Liver (tissue), 9 donors: ENCODE data around the gene ALX4. TPM values are rescaled to one million over a fixed set of nuclear protein-coding genes. Genes with fewer than 3 reads are reported as not detected.

Source experiments
- DNase-seq: peaks from one replicate; pipeline ENCODE4 v3.0.0-alpha.2; 2017; ENCODE audit warnings: low spot score
- H3K27ac ChIP-seq, 2 donors: one replicate each; pipeline ENCODE4 v1.7.0; 2013; ENCODE audit warnings: inconsistent platforms in 2 of 2, low read length in 2 of 2, control low read depth in 1 of 2, low read depth in 1 of 2, mild to moderate bottlenecking in 1 of 2
- H3K27me3 ChIP-seq, 4 donors: one replicate each; pipeline versions ENCODE4 v1.6.1 to v1.7.0; 2013; ENCODE audit warnings: low read length in 3 of 4, inconsistent platforms in 1 of 4, mild to moderate bottlenecking in 1 of 4, moderate library complexity in 1 of 4; ENCODE audit not compliant: control insufficient read depth in 4 of 4, insufficient read depth in 4 of 4
- H3K36me3 ChIP-seq, 4 donors: one replicate each; pipeline versions ENCODE4 v1.6.1 to v1.7.0; 2013; ENCODE audit warnings: low read length in 3 of 4, mild to moderate bottlenecking in 3 of 4, low read depth in 1 of 4, moderate library complexity in 1 of 4; ENCODE audit not compliant: control insufficient read depth in 4 of 4, insufficient read depth in 3 of 4
- H3K4me1 ChIP-seq, 4 donors: one replicate each; pipeline versions ENCODE4 v1.6.1 to v1.7.0; 2013; ENCODE audit warnings: low read length in 3 of 4, mild to moderate bottlenecking in 3 of 4, moderate library complexity in 1 of 4; ENCODE audit not compliant: control insufficient read depth in 4 of 4, insufficient read depth in 4 of 4
- H3K4me3 ChIP-seq, 3 donors: one replicate each; pipeline versions ENCODE4 v1.6.1 to v1.7.0; 2013; ENCODE audit warnings: low read length in 3 of 3, control low read depth in 1 of 3, low read depth in 1 of 3, mild to moderate bottlenecking in 1 of 3
- H3K9ac ChIP-seq, 2 donors: one replicate each; pipeline ENCODE4 v1.7.0; 2013; ENCODE audit warnings: low read length in 2 of 2, mild to moderate bottlenecking in 2 of 2, moderate library complexity in 2 of 2, control low read depth in 1 of 2, low read depth in 1 of 2
- H3K9me3 ChIP-seq, 4 donors: one replicate each; pipeline versions ENCODE4 v1.6.1 to v1.7.0; 2013; ENCODE audit warnings: low read length in 3 of 4; ENCODE audit not compliant: control insufficient read depth in 4 of 4
- EGR1 ChIP-seq, 2 donors: IDR thresholded peaks; 2 replicates each; pipeline ENCODE4 v1.6.1; 2016 to 2018; ENCODE audit warnings: antibody characterized with exemption in 2 of 2, low read depth in 2 of 2
- FOXA2 ChIP-seq: IDR thresholded peaks from 2 replicates; pipeline ENCODE4 v1.6.1; 2016; ENCODE audit warnings: antibody characterized with exemption
- JUND ChIP-seq, 2 donors: IDR thresholded peaks; 2 replicates each; pipeline ENCODE4 v1.6.1; 2016; ENCODE audit warnings: antibody characterized with exemption in 2 of 2
- NR2F2 ChIP-seq: IDR thresholded peaks from 2 replicates; pipeline ENCODE4 v1.6.1; 2016; ENCODE audit warnings: antibody characterized with exemption
- RAD21 ChIP-seq, 2 donors: IDR thresholded peaks; 2 replicates each; pipeline ENCODE4 v1.6.1; 2016; ENCODE audit warnings: antibody characterized with exemption in 2 of 2, mild to moderate bottlenecking in 2 of 2
- SP1 ChIP-seq: IDR thresholded peaks from 2 replicates; pipeline ENCODE4 v1.6.1; 2018; ENCODE audit warnings: antibody characterized with exemption, mild to moderate bottlenecking
- TAF1 ChIP-seq: conservative IDR thresholded peaks from 2 replicates; pipeline ENCODE4 v1.6.1; 2016; ENCODE audit warnings: antibody characterized with exemption, mild to moderate bottlenecking
- YY1 ChIP-seq: IDR thresholded peaks from 2 replicates; pipeline ENCODE4 v1.6.1; 2016; ENCODE audit warnings: antibody characterized with exemption, mild to moderate bottlenecking
- WGBS: extraction: QIAGEN DNeasy Blood & Tissue Kit; methylation state at CpG from one replicate; pipeline ENCODE4 v1.1.7; 2013; 5-methylcytosine and 5-hydroxymethylcytosine counted together
- polyA plus RNA-seq, 2 donors: library from polyadenylated mRNA; stranded (reverse) in 1 of 2; unstranded in 1 of 2; fragments of 200-250 nt in 1 of 2; fragments of >200 nt in 1 of 2; fragmentation: Nextera tagmentation in 1 of 2; extraction: Ambion mirVana in 1 of 2; gene quantifications; one replicate each; pipeline versions ENCODE4 v1.2.1 to v1.2.3, GENCODE V29; 2013 to 2015
- total RNA-seq, 2 donors: library from RNA; depleted of rRNA; stranded (reverse); fragments of >200 nt; gene quantifications; one replicate each; pipeline ENCODE4 v1.2.3, GENCODE V29; 2014
- TF ChIP-seq, protein P1 (sequence below): fragments of 150-350 bp; IDR thresholded peaks from 2 replicates; pipeline ENCODE4 v1.5.1; 2017; ENCODE audit warnings: improper control_type of control experiment, low read depth, low read length; ENCODE audit not compliant: missing input control
- TF ChIP-seq, protein P2 (sequence below): IDR thresholded peaks from 2 replicates; pipeline ENCODE4 v1.6.1; 2016; ENCODE audit warnings: antibody characterized with exemption
- TF ChIP-seq, protein P3 (sequence below): IDR thresholded peaks from 2 replicates; pipeline ENCODE4 v1.6.1; 2016; ENCODE audit warnings: antibody characterized with exemption
- TF ChIP-seq, protein P4 (sequence below): IDR thresholded peaks from 2 replicates; pipeline ENCODE4 v1.6.1; 2016; ENCODE audit warnings: antibody characterized with exemption, mild to moderate bottlenecking
- TF ChIP-seq, protein P5 (sequence below): IDR thresholded peaks from 2 replicates; pipeline ENCODE4 v1.6.1; 2016; ENCODE audit warnings: antibody characterized with exemption
- donor health status: healthy.
- donor health status: healthy.
- donor health status: healthy.
- donor health status: healthy.
- donor health status: healthy.

The ALX4 gene
- total and polyA plus RNA-seq, 4 donors: not detected

DNA sequence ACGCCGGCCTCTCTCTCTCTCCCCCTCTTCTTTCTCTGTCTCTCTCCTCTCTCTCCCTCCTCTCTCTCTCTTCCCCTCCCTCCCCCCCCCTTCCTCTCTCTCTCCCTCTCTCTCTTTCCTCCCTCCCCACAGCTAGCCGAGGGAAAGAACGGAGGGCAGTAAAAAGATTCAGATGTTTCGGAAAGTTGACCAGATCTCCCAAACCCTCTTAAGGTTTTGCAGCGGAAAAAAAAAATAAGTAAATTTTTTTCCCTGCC is 195 bp upstream of the ALX4 start (continued):
- TF ChIP-seq, protein P1, sequence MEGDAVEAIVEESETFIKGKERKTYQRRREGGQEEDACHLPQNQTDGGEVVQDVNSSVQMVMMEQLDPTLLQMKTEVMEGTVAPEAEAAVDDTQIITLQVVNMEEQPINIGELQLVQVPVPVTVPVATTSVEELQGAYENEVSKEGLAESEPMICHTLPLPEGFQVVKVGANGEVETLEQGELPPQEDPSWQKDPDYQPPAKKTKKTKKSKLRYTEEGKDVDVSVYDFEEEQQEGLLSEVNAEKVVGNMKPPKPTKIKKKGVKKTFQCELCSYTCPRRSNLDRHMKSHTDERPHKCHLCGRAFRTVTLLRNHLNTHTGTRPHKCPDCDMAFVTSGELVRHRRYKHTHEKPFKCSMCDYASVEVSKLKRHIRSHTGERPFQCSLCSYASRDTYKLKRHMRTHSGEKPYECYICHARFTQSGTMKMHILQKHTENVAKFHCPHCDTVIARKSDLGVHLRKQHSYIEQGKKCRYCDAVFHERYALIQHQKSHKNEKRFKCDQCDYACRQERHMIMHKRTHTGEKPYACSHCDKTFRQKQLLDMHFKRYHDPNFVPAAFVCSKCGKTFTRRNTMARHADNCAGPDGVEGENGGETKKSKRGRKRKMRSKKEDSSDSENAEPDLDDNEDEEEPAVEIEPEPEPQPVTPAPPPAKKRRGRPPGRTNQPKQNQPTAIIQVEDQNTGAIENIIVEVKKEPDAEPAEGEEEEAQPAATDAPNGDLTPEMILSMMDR: no peak
- no peak for TF ChIP-seq JUND (IDR thresholded peaks at IDR 0.05)
- TF ChIP-seq, protein P2, sequence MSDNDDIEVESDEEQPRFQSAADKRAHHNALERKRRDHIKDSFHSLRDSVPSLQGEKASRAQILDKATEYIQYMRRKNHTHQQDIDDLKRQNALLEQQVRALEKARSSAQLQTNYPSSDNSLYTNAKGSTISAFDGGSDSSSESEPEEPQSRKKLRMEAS: no peak

DNA sequence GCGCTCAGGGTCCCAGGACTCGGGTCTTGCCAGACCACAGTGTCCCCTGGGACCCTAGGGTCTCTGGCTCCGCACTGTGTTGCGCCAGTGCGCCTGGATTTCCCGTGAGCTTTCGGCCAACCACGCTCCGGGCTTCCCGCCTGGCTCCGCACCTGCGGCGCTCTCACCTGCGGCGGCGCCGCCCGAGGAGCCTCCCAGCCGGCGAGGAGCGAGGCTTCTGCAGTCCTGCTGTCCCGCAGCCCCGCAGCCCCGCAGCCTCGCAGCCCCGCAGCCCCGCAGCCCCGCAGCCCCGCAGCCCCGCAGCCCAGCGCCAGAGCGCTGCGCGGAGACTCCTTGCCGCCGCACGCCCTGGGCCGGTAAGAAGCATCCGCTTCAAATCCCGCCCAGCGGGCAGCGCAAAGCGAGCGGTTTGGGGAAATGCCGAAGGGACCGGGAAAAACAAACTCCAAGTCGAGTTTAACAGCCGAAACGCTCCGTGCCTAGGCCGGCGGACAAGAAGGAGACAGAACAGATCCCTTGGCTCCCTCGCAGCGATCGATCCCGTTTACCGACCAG is 939 bp downstream of the ALX4 start:
- no peak for TF ChIP-seq NR2F2
- TF ChIP-seq, protein P1: no peak
- no peak for TF ChIP-seq SP1
- TF ChIP-seq, protein P3, sequence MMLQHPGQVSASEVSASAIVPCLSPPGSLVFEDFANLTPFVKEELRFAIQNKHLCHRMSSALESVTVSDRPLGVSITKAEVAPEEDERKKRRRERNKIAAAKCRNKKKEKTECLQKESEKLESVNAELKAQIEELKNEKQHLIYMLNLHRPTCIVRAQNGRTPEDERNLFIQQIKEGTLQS: no peak
- no peak for TF ChIP-seq YY1
- no peak for TF ChIP-seq EGR1 (IDR thresholded peaks at IDR 0.05; ENCODE audit: low read depth in 2 of 2)
- TF ChIP-seq, protein P4, sequence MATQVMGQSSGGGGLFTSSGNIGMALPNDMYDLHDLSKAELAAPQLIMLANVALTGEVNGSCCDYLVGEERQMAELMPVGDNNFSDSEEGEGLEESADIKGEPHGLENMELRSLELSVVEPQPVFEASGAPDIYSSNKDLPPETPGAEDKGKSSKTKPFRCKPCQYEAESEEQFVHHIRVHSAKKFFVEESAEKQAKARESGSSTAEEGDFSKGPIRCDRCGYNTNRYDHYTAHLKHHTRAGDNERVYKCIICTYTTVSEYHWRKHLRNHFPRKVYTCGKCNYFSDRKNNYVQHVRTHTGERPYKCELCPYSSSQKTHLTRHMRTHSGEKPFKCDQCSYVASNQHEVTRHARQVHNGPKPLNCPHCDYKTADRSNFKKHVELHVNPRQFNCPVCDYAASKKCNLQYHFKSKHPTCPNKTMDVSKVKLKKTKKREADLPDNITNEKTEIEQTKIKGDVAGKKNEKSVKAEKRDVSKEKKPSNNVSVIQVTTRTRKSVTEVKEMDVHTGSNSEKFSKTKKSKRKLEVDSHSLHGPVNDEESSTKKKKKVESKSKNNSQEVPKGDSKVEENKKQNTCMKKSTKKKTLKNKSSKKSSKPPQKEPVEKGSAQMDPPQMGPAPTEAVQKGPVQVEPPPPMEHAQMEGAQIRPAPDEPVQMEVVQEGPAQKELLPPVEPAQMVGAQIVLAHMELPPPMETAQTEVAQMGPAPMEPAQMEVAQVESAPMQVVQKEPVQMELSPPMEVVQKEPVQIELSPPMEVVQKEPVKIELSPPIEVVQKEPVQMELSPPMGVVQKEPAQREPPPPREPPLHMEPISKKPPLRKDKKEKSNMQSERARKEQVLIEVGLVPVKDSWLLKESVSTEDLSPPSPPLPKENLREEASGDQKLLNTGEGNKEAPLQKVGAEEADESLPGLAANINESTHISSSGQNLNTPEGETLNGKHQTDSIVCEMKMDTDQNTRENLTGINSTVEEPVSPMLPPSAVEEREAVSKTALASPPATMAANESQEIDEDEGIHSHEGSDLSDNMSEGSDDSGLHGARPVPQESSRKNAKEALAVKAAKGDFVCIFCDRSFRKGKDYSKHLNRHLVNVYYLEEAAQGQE: no peak
- no peak for TF ChIP-seq RAD21 (IDR thresholded peaks at IDR 0.05)
- TF ChIP-seq JUND (IDR thresholded peaks at IDR 0.05): no peak
- TF ChIP-seq, protein P5, sequence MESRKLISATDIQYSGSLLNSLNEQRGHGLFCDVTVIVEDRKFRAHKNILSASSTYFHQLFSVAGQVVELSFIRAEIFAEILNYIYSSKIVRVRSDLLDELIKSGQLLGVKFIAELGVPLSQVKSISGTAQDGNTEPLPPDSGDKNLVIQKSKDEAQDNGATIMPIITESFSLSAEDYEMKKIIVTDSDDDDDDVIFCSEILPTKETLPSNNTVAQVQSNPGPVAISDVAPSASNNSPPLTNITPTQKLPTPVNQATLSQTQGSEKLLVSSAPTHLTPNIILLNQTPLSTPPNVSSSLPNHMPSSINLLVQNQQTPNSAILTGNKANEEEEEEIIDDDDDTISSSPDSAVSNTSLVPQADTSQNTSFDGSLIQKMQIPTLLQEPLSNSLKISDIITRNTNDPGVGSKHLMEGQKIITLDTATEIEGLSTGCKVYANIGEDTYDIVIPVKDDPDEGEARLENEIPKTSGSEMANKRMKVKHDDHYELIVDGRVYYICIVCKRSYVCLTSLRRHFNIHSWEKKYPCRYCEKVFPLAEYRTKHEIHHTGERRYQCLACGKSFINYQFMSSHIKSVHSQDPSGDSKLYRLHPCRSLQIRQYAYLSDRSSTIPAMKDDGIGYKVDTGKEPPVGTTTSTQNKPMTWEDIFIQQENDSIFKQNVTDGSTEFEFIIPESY: no peak
- no peak for TF ChIP-seq FOXA2
- TF ChIP-seq, protein P2: no peak
- TF ChIP-seq TAF1: no peak
- peak overlapping the region in 1 of 3 donors; percentile 31 for H3K4me3 ChIP-seq
- no peak overlapping the region for H3K27ac ChIP-seq
- no peak overlapping the region for H3K9ac ChIP-seq
- peaks cover 5 to 34% (median 21%) of the 10 kb centered on the region in 4 donors for H3K4me1 ChIP-seq
- H3K9me3 ChIP-seq: no peaks in the 10 kb centered on the region
- H3K36me3 ChIP-seq: no peaks in the 10 kb centered on the region
- no peak for DNase-seq
- WGBS: 9% methylated on average over 57 of the region's 57 CpGs
- H3K27me3 ChIP-seq: peaks cover 10 to 40% (median 23%) of the 10 kb centered on the region in 4 donors
